GM21723 (cell line): Measurements from ENCODE around the gene SOX10.

ENCODE experiments used
- ATAC-seq: cut with Tn5 transposase; IDR thresholded peaks from one replicate; pipeline ENCODE4 v1.9.1; 2021; ENCODE audit warnings: mild to moderate bottlenecking, moderate library complexity; ENCODE audit not compliant: unreplicated experiment

Gene SOX10

GRCh38 chr22:38016182-38017151 lies 32.1 kb upstream of the SOX10 start:
- ATAC-seq: no peak

DNA sequence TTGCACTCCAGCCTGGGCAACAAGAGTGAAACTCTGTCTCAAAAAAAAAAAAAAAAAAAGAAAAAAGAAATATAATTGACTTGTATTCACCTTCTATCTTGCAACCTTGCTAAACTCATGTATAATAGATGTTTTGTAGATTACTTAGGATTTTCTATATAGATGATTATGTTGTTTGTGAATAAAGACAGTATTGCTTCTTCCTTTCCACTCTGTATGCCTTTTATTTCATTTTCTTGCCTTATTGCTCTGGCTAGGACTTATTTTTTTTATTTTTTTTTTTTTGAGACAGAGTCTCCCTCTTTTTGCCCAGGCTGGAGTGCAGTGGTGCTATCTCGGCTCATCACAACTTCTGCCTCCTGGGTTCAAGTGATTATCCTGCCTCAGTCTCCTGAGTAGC lies 29.7 kb upstream of the SOX10 start:
- no peak for ATAC-seq

DNA sequence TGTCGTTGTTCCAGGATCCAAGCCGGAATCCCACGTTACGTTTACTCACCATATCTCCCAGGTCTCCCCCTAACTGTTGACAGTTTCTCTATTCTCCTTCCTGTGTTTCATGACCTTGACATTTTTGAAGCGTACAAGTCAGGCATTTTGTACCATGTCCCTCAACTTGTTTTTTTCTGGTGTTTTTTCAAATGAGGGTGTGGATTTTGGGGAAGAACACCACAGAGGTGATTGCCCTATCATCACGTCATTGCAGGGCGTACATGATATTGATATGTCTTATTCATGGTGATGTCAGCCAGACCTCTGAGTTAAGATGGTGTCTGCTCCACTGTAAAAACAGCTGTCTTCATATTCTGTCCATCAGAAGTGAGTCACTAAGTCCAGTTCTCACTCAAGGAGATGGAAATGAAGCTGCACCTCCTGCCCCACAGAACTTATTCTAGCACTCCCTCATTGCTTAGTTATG lies 28.3 kb upstream of the SOX10 start:
- no peak for ATAC-seq

DNA sequence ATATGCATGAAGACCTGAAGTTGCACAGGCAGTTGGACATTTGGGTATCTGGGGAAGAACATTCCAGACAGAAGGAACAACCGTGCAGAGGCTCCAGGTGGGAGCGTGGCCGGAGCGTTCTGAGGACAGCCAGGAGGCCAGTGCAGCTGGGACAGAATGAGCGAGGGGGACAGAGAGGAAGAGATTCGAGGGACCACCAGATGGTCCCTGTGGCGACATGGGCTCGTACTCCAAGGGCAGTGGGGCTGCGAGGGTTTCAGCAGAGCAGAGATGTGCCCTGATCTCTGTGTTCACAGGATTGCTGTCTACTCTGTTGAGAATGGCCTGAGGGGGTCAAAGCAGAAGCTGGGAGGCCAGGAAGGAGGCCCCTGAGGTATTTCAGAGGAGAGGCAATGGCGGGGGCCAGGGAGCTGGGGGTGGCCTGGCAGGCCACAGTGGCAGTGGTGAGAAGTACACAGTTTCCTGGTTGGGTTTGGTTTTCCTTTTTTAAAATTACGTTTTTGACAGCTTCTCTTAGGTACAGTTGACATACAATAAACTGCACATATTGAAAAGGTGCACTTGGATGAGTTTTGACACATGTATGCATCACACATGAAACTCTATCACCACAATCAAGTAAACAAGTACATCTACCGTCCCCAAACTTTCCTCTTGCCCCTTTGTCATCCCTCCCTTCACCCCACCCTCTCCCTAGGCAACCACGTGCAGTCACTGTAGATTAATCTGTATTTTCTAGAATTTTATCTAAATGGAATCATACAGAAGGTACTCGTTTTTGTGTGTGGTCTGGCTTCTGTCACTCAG lies 24.8 kb upstream of the SOX10 start:
- no peak for ATAC-seq

DNA sequence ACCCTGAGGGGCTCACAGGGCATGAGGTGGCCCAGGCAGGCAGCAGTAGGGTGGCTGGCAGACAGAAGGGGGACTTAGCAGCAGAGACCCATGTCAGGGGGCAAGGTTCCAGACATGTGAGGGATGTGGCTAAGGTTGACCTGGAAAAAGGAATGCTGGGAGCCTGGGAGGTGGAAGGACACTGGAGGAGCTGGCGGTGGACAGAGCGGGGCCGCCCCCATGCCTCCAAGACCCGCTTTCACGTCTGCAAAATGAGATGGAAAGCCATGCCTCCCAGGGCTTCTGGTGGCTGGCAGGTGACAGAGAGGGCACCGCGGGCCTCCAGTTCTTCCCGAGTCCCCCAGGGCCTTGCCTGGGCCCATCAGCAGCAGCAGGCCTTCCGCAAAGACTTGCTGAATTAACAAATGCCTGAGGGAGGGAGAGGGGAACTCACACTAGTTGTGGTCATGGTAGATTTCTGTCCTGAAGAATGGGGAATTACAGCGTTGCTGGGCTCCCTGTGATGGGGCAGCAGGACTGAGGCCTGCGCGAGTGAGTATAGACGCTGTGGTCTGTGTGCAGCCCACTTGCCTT lies 23.1 kb upstream of the SOX10 start:
- ATAC-seq: no peak

DNA sequence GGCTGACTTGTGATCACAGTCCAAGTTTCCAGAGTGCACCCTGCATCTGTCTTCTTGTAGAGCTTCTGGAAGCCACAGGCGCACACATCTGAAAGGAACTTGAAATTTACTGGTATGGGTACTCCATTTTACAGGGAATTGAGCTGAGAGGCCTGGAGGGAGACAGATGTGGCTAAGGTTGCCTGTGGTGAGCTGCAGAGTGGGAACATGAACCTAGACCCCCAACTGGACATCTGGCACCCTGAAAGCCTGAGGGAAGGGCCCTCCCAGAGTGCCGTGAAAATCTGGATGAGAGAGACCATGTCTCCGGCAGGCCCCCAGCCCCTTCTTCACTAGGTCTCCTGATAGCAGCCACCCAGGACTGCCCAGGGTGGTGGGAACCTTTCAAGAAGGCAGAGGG lies 22.6 kb upstream of the SOX10 start:
- ATAC-seq: no peak

DNA sequence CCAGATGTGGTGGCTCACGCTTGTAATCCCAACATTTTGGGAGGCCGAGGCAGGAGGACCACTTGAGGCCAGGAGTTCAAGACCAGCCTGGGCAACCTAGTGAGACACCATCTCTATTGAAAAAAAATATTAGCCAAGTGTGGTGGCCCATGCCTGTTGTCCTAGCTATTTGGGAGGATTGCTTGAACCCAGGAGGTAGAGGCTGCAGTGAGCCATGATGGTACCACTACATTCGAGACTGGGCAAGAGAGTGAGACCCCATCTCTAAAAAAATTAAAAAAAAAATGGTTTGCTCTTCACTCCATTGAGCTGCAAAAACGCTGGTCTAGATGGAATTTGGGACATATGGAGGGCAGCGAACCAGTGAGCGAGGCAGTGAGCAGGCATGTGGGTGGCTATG lies 21.6 kb upstream of the SOX10 start:
- no peak for ATAC-seq

DNA sequence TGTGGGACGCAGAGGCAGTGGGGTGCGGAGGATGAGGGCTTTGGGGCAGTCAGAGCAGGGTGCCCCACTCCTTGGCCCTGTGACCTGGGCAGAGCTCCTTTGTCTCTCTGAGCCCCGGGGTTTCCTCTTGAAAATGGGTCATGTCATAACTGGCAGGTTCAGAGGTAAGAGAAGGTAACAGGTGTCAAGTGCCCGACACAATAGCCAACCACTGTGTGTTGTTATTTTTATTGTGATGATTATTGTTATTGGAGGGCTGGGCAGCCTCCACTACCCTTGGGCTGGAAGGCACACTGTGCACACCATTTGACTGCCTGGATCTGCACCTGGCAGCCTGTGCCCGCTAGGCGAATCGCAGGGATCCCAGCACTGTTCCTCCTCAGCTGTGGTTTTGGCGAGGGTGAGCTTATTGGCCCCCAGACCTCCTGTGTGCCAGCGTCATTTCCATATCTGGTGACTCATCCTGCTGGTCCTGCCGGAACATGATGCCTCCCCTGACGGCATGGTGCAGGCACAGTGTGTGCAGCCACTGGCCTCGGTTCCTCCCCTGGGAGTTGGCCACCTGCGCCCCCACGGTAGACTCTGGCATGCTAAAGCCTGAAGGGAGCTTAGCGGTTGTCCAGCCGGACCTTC lies 15.4 kb upstream of the SOX10 start:
- ATAC-seq: no peak

DNA sequence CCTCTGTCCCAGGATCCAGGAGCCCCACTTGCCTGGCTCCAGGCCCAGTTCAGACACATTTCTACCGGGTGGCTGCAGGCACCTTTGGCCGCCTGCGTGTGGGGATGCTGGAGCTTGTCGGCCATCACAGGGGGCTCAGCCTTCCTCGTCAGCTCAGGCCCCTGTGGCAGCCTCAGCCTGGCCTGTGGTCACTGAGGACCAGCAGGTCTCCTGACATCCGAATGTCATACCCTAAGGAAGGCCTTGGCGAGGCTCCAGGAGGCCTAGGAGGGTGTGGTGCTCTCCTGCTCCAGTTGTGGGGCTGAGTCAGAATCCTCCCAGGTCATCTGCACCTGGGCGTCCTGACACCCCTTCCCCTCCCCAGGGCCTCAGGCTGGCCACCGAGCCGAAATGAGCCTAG lies 14.9 kb upstream of the SOX10 start:
- no peak for ATAC-seq

GRCh38 chr22:37998543-37998942 lies 14.2 kb upstream of the SOX10 start:
- no peak for ATAC-seq

DNA sequence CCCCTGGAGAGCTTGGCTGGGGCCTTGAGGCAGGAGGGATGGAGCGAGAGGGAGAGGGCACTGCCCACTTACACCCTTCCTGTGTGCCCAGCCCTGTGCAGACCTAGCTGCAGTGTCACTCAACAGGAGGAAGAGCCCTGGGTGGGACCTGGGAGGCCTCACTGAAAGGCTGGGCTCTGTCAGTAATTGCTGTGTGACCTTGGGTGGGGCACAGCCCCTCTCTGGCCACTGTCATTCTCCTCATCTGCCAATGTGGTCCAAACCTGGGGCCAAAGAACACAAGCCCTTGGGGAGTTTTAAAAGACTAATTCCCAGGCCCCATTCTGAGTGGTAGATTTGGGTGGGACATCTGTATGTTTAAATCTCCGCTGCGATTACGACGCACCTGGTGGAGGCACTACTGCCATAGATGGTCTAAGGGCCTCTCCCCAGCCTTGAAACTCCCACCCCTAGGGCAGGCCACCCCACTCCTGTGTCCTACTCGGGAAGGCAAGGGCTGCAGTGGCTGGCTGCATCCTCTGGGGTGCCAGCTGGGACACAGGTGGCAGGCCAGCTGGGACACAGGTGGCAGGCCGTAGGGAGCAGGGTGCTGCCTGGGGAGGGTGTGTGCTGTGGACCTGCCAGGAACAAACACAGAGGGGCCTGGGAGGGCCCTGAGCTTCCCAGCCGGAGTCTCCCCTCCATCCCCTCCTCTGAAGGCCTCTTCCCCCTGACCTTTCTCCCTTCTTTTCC lies 12.3 kb upstream of the SOX10 start:
- no peak for ATAC-seq

DNA sequence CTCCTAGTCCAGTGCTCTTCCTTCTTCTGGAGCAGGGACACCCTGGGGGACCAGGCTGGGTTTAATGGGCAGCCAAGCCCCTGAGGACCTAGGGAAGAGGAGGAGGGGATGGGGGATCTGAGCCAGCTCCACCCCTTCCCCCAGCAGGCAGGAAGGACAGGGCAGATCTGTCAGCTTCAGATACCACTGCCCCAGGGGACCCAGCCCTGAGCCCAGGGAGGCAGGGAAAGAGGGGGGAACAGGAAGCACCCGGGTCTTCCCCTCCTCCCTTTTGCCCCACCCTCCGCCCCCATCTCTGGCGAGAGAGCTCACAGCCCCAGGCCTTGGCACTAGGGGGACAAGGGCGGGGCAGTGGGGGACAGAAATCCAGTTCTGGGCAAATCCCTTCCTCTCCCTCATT lies 11.7 kb upstream of the SOX10 start:
- ATAC-seq: no peak

DNA sequence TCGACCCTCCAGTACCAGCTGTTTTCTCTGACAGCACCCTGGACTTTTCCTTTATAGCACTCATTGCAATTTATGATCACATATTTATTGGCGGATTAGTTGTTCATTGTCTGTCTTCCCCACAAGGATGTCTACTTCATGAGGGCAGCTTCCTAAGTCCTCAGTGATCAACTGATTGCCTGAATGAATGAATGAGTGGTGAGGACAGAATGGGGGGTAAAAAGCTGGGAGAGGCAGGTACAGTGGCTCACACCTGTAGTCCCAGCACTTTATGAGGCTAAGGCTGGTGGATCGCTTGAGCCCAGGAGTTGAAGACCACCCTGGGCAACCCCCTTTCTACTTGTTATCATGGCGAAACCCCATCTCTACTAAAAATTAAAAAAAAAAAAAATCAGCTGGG lies 11.1 kb upstream of the SOX10 start:
- ATAC-seq: no peak

- no peak for ATAC-seq
Measured at GRCh38 chr22:37994982-37995381, 10.6 kb upstream of the SOX10 start.

DNA sequence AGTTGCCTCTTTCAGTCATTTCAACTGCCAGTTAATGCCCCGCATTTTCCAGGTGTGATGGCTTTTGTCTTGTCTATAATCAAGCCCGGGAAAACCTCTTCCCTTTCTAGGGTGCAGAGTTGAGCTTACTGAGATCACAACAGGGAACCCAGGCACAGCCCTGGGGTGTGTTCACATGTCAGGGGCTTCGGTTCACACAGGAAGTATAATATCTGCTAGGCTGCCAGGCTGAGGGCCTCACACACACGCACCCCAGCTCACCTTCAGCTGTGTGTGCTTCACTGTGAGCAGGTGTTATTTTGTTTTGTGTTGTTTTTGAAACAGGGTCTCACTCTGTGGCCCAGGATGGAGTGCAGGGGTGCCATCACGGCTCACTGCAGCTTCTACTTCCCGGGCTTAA lies 9.7 kb upstream of the SOX10 start:
- ATAC-seq: no peak

GRCh38 chr22:37991731-37992442 lies 7.5 kb upstream of the SOX10 start:
- ATAC-seq: no peak

- ATAC-seq: no peak
Measured at GRCh38 chr22:37990862-37991261, 6.5 kb upstream of the SOX10 start.

- ATAC-seq: no peak
Measured at GRCh38 chr22:37990301-37990700, 5.9 kb upstream of the SOX10 start.

DNA sequence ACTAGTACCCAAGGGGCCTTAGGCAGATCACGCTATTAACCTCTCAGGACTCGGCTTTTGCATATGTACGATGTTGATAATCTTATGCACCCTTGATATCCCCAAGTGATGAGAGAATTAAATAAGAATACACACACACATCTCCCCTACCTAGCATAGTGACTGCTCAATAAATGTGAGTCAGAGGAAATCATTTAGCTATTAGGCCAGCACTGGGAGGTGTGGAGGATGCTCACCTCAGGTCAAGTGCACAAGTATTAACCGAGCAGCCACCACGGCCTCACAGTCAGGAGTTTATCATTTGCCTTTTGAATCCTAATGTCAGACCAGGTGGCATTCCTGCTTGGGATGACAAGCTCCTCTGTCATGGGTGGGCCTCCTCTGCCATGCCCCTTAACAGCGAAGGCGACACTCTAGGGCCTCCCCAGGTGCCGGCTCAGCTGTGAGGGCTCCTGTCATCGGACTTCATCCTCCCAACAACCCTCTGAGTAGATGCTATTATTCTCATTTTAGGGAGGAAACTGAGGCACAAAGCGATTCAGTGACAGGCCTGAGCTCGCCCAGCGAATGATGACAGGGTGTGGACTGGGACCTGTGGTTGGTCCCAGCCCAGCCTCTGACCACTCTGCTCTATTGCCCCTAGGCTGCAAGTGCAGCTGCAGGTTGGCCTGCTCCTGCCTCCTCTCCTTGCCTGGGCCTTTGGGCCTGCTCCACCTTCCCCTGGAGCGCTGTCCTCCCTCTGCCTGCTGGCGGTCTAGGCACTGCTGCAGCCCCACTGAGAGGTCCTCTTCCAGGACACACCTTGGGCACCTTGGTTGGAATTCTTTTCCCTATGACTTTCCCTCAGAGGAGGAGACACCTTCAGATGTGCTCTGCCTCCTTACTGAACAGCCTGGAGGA lies 5.0 kb upstream of the SOX10 start:
- ATAC-seq: no peak
